Activated CD4-positive, alpha-beta T cell treated with anti-CD3 and anti-CD28 coated beads, Interleukin-2, amount 50 U/mL, for 4 hours (primary cell): Measurements from ENCODE around the gene HAT1.
"Not testable (repeated sequence)": the region's sequence is repeated elsewhere in the genome, so short reads cannot be mapped to it uniquely, and the experiment has no call there.

Experiments used
- DNase-seq, 2 experiments: peaks; one replicate each; pipeline ENCODE4 v3.0.0-alpha.2; 2020

The HAT1 gene

DNA sequence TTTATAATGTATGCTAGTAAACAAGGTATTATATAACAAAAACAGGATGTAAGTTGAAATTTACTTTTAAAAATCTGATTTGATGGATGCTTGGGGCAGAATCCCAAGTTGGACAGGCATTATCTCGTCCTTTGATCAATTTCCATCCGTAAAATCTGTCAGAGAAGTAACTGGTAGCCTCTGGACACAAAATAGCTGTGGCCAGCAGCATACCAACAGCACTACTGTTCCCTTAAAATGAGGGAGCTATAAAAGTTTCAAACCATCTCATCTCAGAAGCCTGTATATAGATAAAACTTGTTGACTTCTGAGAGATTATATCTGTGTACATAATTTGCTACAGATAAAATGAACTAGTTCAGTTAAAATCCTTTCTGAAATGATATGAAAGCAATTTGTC lies 62.8 kb downstream of the HAT1 start:
- no peak for DNase-seq

DNA sequence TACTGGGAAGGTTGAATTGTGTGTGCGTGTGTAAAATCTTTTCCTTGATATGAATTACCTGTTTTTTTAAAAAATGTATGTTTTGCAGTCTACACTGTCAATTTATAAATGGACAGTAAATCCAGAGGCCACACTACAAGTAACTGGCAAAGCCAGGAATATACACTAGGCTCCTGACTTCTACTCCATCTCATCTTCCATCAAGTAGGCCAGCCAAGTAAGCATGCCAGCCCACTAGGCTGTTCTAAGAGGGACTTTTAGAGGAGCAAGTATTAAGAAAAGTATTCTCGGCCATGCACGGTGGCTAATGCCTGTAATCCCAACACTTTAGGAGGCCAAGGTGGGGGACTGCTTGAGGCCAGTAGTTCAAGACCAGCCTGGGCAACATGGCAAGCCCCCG lies 64.5 kb downstream of the HAT1 start:
- DNase-seq, result no peak

DNA sequence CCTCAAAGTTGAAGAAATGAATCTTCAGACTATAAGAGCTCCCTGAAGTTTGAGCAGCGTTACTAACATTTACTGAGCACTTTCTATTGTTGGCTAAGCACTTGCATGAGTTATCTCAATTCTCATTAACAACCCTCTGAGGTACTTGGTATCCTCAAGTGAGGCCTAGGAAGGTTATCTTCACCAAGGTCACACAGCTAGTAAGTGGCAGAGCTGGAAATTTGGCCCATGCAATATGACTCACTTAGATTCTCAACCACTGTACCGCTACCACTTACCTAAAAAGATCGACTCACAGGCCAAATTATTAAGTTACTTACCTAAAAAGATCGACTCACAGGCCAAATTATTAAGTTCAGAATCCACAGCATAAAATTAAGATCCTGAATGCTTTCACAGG lies 68.8 kb downstream of the HAT1 start:
- DNase-seq, result no peak

DNA sequence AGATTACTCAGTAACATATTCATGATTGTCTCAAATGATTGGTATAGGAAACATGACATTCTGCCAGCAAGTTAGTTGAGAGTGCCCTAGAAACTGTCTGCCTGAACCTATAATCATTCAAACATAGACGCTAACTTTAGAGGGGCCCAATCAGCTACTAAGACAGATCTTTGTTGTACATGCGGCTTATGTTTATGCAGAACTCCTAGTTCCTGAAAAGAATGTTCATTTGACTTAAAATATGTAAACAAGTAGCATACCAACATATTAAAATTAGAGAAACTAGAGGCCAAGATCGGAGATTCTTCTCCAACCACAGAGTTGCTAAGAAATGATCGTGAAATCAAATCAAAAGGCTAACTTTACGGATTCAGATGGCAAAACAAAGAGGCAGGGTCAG lies 73.3 kb downstream of the HAT1 start:
- no peak for DNase-seq

DNA sequence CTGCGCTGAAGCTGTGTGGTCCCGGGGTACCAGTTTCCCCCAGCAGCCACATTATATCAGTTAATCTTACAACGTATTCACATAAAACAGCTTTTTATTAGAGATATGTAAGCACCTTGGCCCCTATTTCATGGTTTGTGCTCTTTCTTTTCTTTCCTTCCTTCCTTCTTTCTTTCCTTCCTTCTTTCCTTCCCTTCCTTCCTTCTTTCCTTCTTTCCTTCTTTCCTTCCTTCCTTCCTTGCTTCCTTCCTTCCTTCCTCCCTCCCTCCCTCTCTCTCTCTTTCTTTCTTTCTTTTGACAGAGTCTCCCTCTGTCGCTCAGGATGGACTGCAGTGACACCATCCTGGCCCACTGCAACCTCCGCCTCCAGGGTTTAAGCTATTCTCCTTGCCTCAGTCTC lies 73.8 kb downstream of the HAT1 start:
- DNase-seq, result no peak

- DNase-seq, result not testable (repeated sequence)
Observed at GRCh38 chr2:171997031-171997430, 74.8 kb downstream of the HAT1 start.

DNA sequence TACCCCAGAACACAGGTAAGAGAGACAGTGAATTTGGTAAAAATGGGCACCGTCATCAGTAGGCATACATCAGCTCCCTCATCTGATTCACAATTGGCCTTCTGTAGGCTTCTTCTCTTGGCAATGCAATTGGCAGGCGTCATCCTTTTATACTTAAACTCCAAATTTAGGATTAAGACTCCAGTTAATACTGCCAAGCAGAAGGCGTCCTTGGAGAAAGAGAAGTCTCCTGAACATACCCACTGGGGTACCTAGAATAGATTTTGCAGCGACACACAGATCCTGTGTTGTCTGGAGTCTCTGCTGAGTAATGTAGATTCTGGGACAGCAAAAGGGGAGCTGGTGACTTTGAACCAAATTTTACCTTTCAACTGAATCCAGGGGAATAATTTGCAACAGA lies 76.9 kb downstream of the HAT1 start:
- no peak for DNase-seq

- peak; percentile 77 to 83 for DNase-seq
Observed at GRCh38 chr2:171999604-172000469, 77.6 kb downstream of the HAT1 start, which contains the start of gene METAP1D. METAP1D (plus strand) TSS chr2:171999953; CDS start chr2:171999970, 17 bp downstream.

GRCh38 chr2:172000696-172001361 lies 78.6 kb downstream of the HAT1 start:
- DNase-seq, result no peak

GRCh38 chr2:172007372-172007771 lies 85.1 kb downstream of the HAT1 start:
- DNase-seq, result no peak

GRCh38 chr2:172009823-172010222 lies 87.6 kb downstream of the HAT1 start:
- DNase-seq, result no peak

DNA sequence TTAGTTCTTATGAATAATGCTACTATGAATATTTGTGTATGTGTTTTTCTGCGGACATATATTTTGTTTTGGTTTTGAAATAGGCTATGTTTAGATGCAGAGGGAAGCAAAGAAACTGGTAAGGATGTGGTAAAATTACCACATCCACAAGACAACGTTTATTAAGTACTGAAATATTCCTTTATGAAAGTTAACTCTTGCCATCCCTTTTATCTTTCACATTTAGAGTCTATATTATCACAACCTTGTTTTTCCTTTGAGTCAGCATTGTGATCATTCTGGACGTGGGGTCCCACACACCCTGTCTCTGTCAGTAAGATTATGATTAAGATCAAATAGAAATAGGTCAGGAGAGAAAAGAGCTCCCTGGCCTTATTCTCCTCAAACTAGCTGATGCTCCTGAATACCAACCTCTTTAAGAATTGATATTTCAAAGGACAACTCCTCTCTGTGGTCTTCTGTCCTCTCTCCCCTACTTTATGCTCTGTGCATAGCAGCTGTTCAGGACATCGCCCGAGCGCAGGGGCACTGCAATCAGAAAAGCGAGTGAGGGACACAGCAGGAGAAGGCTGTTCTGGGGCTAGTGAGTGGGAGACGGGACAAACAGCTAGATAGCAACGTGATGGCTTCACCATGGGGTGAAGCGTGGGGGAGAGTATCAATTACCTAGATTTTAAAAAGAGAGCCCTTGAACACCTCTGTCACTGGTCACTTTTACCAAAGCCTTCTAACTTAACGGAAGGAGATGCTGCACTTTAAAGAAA lies 89.7 kb downstream of the HAT1 start:
- DNase-seq, result no peak

DNA sequence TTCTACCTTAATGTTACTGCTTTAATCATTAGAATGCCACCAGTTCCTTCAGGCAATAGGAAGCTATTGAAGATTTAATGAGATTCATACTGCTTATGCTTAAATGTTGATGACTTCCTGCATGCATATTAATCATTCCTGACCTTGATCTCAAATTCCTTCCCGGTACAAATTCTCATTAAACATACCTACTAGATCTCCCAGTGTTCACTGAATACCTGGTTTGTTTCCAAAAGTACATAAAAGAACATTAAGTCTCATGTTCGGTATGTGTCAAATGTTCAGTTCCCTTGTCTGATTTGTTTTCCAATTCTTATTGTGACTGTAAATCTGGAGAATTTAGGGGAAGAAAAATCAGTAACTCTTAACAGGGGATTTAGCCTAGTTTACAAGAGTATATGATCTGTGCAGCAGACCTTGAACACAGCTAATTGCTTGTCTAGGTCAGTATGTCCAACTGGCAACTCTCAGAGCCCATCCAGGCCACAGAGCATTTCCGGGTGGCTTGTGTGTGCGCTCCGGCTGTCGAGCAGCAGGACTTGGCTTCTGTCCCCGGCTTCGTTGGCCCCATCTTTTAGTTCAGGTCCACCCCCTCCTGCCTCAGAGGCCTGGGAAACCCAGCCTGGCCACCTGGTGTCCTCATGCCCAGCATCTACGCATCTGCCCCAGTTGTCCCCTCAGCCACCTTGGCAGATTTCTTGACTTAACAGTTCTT lies 90.6 kb downstream of the HAT1 start:
- no peak for DNase-seq

- DNase-seq, result no peak
Observed at GRCh38 chr2:172013396-172013795, 91.1 kb downstream of the HAT1 start.

- DNase-seq, result no peak
Observed at GRCh38 chr2:172021074-172021931, 99.0 kb downstream of the HAT1 start.

GRCh38 chr2:172021955-172022354 lies 99.7 kb downstream of the HAT1 start:
- DNase-seq, result no peak

- DNase-seq, result no peak
Observed at GRCh38 chr2:172031536-172031935, 109.3 kb downstream of the HAT1 start.
